Ishikawa (cell line): ENCODE measurements around the gene TAGLN3.

Experiments used
- CEBPB ChIP-seq: IDR thresholded peaks from 2 replicates; pipeline ENCODE4 v1.6.1; 2012
- CREB1 ChIP-seq: IDR thresholded peaks from 2 replicates; pipeline ENCODE4 v1.6.1; 2012; ENCODE audit warnings: low read depth
- EGR1 ChIP-seq: IDR thresholded peaks from 2 replicates; pipeline ENCODE4 v1.6.1; 2012
- EP300 ChIP-seq: IDR thresholded peaks from 2 replicates; pipeline ENCODE4 v1.6.1; 2012; ENCODE audit warnings: borderline replicate concordance
- FOXM1 ChIP-seq: IDR thresholded peaks from 2 replicates; pipeline ENCODE4 v1.6.1; 2012; ENCODE audit warnings: low read depth, borderline replicate concordance
- MAX ChIP-seq: IDR thresholded peaks from 2 replicates; pipeline ENCODE4 v1.6.1; 2012
- NFIC ChIP-seq: IDR thresholded peaks from 2 replicates; pipeline ENCODE4 v1.6.1; 2012
- RAD21 ChIP-seq: IDR thresholded peaks from 2 replicates; pipeline ENCODE4 v1.6.1; 2012; ENCODE audit warnings: low read depth
- REST ChIP-seq: IDR thresholded peaks from 2 replicates; pipeline ENCODE4 v1.6.1; 2012; ENCODE audit warnings: low read depth, mild to moderate bottlenecking
- TAF1 ChIP-seq: IDR thresholded peaks from 2 replicates; pipeline ENCODE4 v1.6.1; 2012; ENCODE audit warnings: low read depth, mild to moderate bottlenecking
- TCF12 ChIP-seq: IDR thresholded peaks from 2 replicates; pipeline ENCODE4 v1.6.1; 2012; ENCODE audit warnings: low read depth
- TEAD4 ChIP-seq: IDR thresholded peaks from 2 replicates; pipeline ENCODE4 v1.6.1; 2012
- USF1 ChIP-seq: IDR thresholded peaks from 2 replicates; pipeline ENCODE4 v1.6.1; 2012
- YY1 ChIP-seq: IDR thresholded peaks from 2 replicates; pipeline ENCODE4 v1.6.1; 2012; ENCODE audit warnings: low read depth
- ZBTB7A ChIP-seq: IDR thresholded peaks from 2 replicates; pipeline ENCODE4 v1.6.1; 2012; ENCODE audit warnings: low read depth

Gene TAGLN3

DNA sequence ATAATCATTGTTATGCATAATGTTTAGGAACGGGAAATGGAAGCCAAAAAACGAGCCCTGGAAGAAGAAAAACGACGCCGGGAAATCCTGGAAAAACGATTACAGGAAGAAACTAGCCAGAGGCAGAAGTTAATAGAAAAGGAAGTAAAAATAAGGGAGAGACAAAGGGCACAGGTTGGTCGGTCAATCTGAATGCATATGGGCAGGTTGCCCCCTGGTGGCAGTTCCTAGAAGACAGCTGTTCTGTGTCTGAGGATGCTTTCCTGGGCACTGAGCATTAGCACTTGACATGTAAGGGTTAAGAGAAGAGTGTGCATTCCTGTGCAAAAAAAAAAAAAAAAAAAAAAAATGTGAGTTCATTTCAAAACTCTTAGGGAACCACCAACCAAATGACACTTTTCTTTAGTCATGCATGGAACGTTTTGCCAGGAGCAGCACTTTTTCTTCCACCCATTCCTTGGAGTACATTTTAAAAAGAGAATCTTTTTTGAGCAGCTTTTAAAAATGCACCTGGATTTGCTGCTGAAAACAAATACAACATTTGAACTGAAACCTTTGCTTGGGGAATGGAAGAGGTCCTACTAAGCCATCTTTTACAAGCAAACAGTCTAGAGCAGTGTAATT, 31.0 kb upstream of the TAGLN3 start:
- TF ChIP-seq TEAD4 = peak; percentile 34; the same call in 1 of the 2 replicates
- no peak for TF ChIP-seq REST
- peak; percentile 97 for TF ChIP-seq RAD21
- no peak for TF ChIP-seq TAF1
- no peak for TF ChIP-seq CREB1
- TF ChIP-seq YY1 = no peak

GRCh38 chr3:111968319-111969054, 30.2 kb upstream of the TAGLN3 start:
- TF ChIP-seq EP300 = no peak
- no peak for TF ChIP-seq CEBPB
- TF ChIP-seq FOXM1 = no peak
- TF ChIP-seq TEAD4 = no peak
- no peak for TF ChIP-seq TAF1
- TF ChIP-seq ZBTB7A = no peak
- no peak for TF ChIP-seq REST
- TF ChIP-seq TCF12 = no peak
- TF ChIP-seq CREB1 = no peak
- TF ChIP-seq NFIC = no peak
- TF ChIP-seq YY1 = no peak
- TF ChIP-seq RAD21 = no peak
- TF ChIP-seq MAX = no peak
- no peak for TF ChIP-seq EGR1
- TF ChIP-seq USF1 = no peak

GRCh38 chr3:111970376-111970775, 28.3 kb upstream of the TAGLN3 start:
- TF ChIP-seq TEAD4 (no peak), NFIC (no peak), FOXM1 (no peak), ZBTB7A (no peak), USF1 (no peak), REST (no peak), CREB1 (no peak), CEBPB (no peak), TAF1 (no peak), TCF12 (no peak)

DNA sequence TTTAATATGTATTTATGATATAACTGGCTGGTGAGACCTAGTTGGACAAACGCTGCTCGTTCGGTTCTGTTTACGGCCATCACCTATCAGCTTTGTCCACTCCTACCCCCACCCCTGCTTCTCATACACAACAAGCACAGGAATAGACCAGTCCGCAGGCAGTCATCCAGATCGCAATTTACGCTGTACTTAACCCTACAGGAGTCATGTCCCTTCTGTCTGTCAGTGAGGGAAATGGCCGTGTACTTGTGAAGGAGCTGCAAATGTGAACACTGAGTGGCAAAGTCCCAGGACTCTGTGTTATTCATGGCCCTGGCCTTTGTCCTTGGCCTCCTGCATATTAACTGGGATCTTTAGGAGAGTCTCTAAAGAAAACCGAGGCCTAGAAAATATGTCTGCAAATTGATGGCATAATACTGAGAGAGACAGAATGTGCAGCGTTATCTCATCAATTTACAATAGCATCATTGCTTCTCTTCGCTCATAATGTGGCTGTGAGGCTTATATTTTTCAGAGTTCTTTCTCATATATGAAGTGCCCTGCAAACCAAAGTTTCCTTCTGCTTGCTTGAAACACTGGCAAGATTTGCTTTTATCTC, 27.1 kb upstream of the TAGLN3 start:
- TF ChIP-seq EP300 (no peak), TCF12 (no peak), NFIC (no peak), TAF1 (no peak)
